Ovary (tissue), 9 donors: ENCODE measurements around the gene CCNI2. TPM values are rescaled to one million over a fixed set of nuclear protein-coding genes. Genes with fewer than 3 reads are reported as not detected.

Experiments
- DNase-seq, 5 donors: peaks; one replicate each; pipeline ENCODE4 v3.0.0-alpha.2; 2019 to 2020
- H3K27ac ChIP-seq, 2 donors: fragments of 200-600 bp; one replicate each; pipeline versions ENCODE4 v1.5.1 to v1.8.0; 2019 to 2022
- H3K27me3 ChIP-seq: fragments of 200-600 bp; one replicate; pipeline ENCODE4 v1.8.0; 2022
- H3K36me3 ChIP-seq: fragments of 200-600 bp; sonication (generic); one replicate; pipeline ENCODE4 v1.5.1; 2019
- H3K4me1 ChIP-seq: one replicate; pipeline ENCODE4 v1.8.1; 2013; ENCODE audit warnings: mild to moderate bottlenecking, moderate library complexity; ENCODE audit not compliant: insufficient read depth
- H3K4me3 ChIP-seq: fragments of 200-600 bp; sonication (generic); one replicate; pipeline ENCODE4 v1.5.1; 2017
- H3K9me3 ChIP-seq, 2 donors: fragments of 200-600 bp in 1 of 2; sonication (generic) in 1 of 2; one replicate each; pipeline versions ENCODE4 v1.5.1 to v1.8.1; 2013 to 2019; ENCODE audit warnings: mild to moderate bottlenecking in 1 of 2, moderate library complexity in 1 of 2
- EP300 ChIP-seq: sonication (generic); formaldehyde crosslinking; IDR thresholded peaks from one replicate; pipeline ENCODE4 v1.6.1; 2017; ENCODE audit warnings: antibody characterized with exemption
- POLR2A ChIP-seq: fragments of 450-650 bp; IDR thresholded peaks from one replicate; pipeline ENCODE4 v1.6.1; 2017; ENCODE audit warnings: antibody characterized with exemption, mild to moderate bottlenecking, moderate library complexity
- WGBS, 3 donors: extraction: QIAGEN DNeasy Blood & Tissue Kit in 1 of 3; methylation state at CpG; one replicate each; pipeline versions ENCODE4 v1.1.5 to v1.1.7; 2013 to 2017; 5-methylcytosine and 5-hydroxymethylcytosine counted together
- intact Hi-C, 4 donors: fragments of 100-400 bp; cut with DNase I; formaldehyde crosslinking; loops; one replicate each; pipeline versions ENCODE4 v1.11.0 to v1.15.1; 2022 to 2023
- polyA plus RNA-seq, 2 donors: library from polyadenylated mRNA; stranded (reverse); fragments of 200-250 nt in 1 of 2; fragments of 350-450 nt in 1 of 2; fragmentation: Illumina TruSeq in 1 of 2; extraction: RNeasy Lipid Tissue Mini Kit (QIAGEN cat#74804) in 1 of 2; gene quantifications; one replicate each; pipeline ENCODE4 v1.2.3, GENCODE V29; 2013 to 2014
- total RNA-seq, 7 donors: library from RNA; depleted of rRNA in 2 of 7; stranded (reverse); fragments of >200 nt in 2 of 7; fragmentation: NEBNext Ultra II Directional in 3 of 7; extraction: Animal tissue kit (Norgen Biotek cat#: 25700) in 3 of 7; gene quantifications; one replicate each; pipeline versions ENCODE4 v1.1.0 to v1.2.4, GENCODE V29; 2016 to 2023
- TF ChIP-seq, protein P1 (sequence below), 3 donors: fragments of 450-650 bp in 2 of 3; fragments of 200-600 bp in 1 of 3; IDR thresholded peaks; one replicate each; pipeline versions ENCODE4 v1.5.1 to v1.8.0; 2016 to 2022; ENCODE audit warnings: antibody characterized with exemption in 3 of 3, mild to moderate bottlenecking in 1 of 3
- donor health status: DM: no; HTN: no; CAD: no; lungs with moderate emphysema.
- donor health status: DM: no; HTN: no; CAD: no.
- donor health status: Bipolar disorder and iron deficiency.
- donor health status: DM: yes; HTN: yes; CAD: no.
- donor health status: DM: no; HTN: no; CAD: no.
- donor health status: DM: yes; HTN: yes; CAD: no.

Gene CCNI2
- total and polyA plus RNA-seq, 9 donors, result 0.10 to 1.4 (median 0.49) TPM; not detected in 5

DNA sequence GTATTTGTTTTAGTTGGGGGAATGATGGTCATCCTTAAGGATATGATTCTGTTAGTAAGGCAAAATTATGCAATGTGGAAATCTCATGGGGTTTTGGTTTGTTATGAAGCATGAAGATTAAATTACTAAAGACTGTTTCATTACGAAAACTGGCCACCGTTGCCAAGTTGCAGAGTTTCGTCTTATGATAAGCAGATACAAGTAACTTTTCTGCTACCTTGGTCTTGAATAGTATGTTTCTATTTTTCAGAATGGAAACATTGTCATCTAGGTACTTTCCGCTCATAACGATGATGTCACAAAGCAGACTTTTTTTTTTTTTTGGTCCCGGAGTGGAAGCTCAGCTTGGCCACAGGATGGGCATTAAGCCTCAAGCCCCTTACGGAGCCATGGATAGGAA, 4.2 kb downstream of the CCNI2 start:
- WGBS, 3 donors, result 66 to 69% (median 68%) methylated on average over 7 of the region's 7 CpGs
- H3K4me1 ChIP-seq, result peaks cover 4% of the 10 kb centered on the region
- no peak overlapping the region for H3K4me3 ChIP-seq
- peak in 1 of 5 donors; percentile 54 for DNase-seq
- H3K27me3 ChIP-seq, result peaks cover 6% of the 10 kb centered on the region
- TF ChIP-seq POLR2A (no peak), EP300 (no peak)
- TF ChIP-seq, protein P1, sequence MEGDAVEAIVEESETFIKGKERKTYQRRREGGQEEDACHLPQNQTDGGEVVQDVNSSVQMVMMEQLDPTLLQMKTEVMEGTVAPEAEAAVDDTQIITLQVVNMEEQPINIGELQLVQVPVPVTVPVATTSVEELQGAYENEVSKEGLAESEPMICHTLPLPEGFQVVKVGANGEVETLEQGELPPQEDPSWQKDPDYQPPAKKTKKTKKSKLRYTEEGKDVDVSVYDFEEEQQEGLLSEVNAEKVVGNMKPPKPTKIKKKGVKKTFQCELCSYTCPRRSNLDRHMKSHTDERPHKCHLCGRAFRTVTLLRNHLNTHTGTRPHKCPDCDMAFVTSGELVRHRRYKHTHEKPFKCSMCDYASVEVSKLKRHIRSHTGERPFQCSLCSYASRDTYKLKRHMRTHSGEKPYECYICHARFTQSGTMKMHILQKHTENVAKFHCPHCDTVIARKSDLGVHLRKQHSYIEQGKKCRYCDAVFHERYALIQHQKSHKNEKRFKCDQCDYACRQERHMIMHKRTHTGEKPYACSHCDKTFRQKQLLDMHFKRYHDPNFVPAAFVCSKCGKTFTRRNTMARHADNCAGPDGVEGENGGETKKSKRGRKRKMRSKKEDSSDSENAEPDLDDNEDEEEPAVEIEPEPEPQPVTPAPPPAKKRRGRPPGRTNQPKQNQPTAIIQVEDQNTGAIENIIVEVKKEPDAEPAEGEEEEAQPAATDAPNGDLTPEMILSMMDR (IDR thresholded peaks at IDR 0.05), result no peak
- intact Hi-C loops, result no loop called here
- no peaks in the 10 kb centered on the region for H3K9me3 ChIP-seq
- no peaks in the 10 kb centered on the region for H3K36me3 ChIP-seq
- no peak overlapping the region for H3K27ac ChIP-seq

DNA sequence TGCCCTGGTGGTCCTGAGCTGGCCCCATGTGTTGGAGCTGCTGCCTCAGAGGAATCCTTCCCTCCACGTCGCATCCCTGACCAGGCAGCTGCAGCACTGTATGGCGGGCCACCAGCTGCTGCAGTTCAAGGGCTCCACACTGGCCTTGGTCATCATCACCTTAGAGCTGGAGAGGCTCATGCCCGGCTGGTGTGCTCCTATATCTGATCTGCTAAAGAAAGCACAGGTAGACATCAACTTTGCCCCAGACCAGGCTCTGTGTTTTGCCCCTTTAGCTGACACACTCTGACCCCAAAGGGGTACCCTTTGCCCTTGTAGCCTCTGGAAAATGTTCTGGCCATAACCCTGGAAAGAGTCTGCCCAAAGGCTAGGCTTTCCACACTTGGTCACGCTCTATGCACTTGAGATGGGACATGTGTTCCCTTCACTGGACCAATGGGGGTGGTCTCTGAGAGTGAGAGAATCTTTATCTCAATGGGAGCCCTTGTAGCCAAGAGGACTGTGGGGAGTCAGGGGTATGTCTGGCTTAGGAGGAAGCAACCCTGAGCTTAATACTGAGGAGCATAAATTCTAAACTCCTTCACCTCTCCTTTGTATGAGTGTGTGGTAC, 4.8 kb downstream of the CCNI2 start:
- Histone ChIP-seq H3K27me3 (peaks cover 3% of the 10 kb centered on the region), H3K27ac (no peak overlapping the region), H3K36me3 (no peaks in the 10 kb centered on the region), H3K9me3 (no peaks in the 10 kb centered on the region), H3K4me1 (peaks cover 3% of the 10 kb centered on the region), H3K4me3 (no peak overlapping the region)
- 82 to 88% (median 84%) methylated on average over 5 of the region's 5 CpGs for WGBS, 3 donors
- intact Hi-C loops, result no loop called here
- no peak for DNase-seq
- TF ChIP-seq EP300, result no peak
- TF ChIP-seq, protein P1 (IDR thresholded peaks at IDR 0.05), result no peak
- no peak for TF ChIP-seq POLR2A

GRCh38 chr5:132752581-132753125, 5.4 kb downstream of the CCNI2 start:
- no peak for DNase-seq
- no peaks in the 10 kb centered on the region for H3K9me3 ChIP-seq
- WGBS, 3 donors, result 87 to 95% (median 92%) methylated on average over 1 of the region's 1 CpG
- intact Hi-C loops, result no loop called here
- no peaks in the 10 kb centered on the region for H3K27me3 ChIP-seq
- no peak overlapping the region for H3K27ac ChIP-seq
- no peak overlapping the region for H3K4me3 ChIP-seq
- peaks cover 2% of the 10 kb centered on the region for H3K4me1 ChIP-seq
- no peaks in the 10 kb centered on the region for H3K36me3 ChIP-seq
- TF ChIP-seq POLR2A (no peak), EP300 (no peak)

DNA sequence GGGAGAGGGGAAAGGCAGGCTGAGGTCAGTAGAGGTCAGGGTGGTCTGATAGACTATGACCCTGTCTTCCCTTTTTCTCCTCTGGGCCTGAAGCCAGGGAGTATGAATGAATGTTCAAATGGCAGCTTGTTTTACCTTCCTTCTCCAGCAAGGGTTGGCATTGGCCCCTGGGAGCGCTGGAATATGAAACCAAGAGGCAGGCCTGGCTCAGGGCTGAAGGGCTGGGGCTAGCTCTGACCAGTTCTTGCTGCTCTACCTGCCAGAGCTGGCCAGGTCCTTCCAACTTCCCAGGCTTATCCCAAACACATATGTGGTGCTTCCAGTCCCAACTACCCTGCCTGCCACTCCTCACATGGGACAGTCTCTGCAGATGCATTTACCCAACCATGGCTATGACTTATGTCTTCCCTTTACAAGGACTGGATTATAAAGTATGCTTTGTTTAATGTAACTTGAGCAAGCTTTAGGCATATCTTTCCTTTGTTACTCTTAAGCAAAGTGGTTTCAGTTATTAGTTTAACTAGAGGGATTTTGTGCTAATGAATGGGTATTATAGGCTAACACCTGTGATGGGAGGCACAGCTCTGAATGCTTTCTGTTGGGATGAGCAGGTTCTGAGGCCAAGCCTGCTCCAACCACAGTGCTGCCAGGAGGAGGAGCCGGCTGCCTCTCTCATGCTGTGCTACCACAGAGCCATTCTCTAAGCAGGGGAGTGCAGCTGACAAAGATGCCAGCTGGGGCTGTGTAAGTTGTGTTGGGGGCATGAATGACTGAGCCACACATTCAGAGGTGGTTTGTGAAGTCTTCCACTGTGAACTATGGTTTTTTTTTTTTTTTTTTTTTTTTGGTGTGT, 6.1 kb downstream of the CCNI2 start:
- no peak overlapping the region for H3K27ac ChIP-seq
- WGBS, 3 donors, result 53 to 65% (median 57%) methylated on average over 2 of the region's 2 CpGs
- intact Hi-C loops, result no loop called here
- no peaks in the 10 kb centered on the region for H3K27me3 ChIP-seq
- DNase-seq, result no peak
- no peaks in the 10 kb centered on the region for H3K4me1 ChIP-seq
- H3K4me3 ChIP-seq, result no peak overlapping the region
- H3K9me3 ChIP-seq, result no peaks in the 10 kb centered on the region
- H3K36me3 ChIP-seq, result no peaks in the 10 kb centered on the region
- TF ChIP-seq EP300 (no peak), POLR2A (no peak)
- TF ChIP-seq, protein P1 (IDR thresholded peaks at IDR 0.05), result no peak
